GM12878 (cell line): ENCODE data around the gene AGRN. TPM values are rescaled to one million over a fixed set of nuclear protein-coding genes. Genes with fewer than 3 reads are reported as not detected.

Experiments
- ATAC-seq: fragments of 200-7000 bp; cut with Tn5 transposase; 3 replicates; pipeline ENCODE4 v1.9.1; 2020; ENCODE audit warnings: mild to moderate bottlenecking, moderate library complexity
- BruUV-seq: library from RNA; stranded (reverse); fragments of 400-500 nt; replicated peaks from 2 replicates; lab custom pipeline; 2021; lab: Mats Ljungman, UMichigan
- CTCF ChIA-PET: fragments of 300-600 bp; sonication (Branson Sonifier 250); formaldehyde crosslinking; extraction: SDS; loops from one replicate; lab custom pipeline; 2021; ENCODE audit warnings: inconsistent platforms; lab: Yijun Ruan, JAX
- POLR2A ChIA-PET: fragments of 350-600 bp; formaldehyde crosslinking; extraction: SDS; loops from one replicate; lab custom pipeline; 2021; ENCODE audit warnings: inconsistent platforms; lab: Charles Lee
- RAD21 ChIA-PET: fragments of 300-600 bp; sonication (Branson Sonifier 250); formaldehyde crosslinking; loops from one replicate; lab custom pipeline; 2023; ENCODE audit warnings: antibody characterized with exemption; ENCODE audit not compliant: unreplicated experiment; lab: Charles Lee
- SMC1A ChIA-PET: fragments of 300-600 bp; sonication (Branson Sonifier 250); formaldehyde crosslinking; loops from one replicate; lab custom pipeline; 2023; ENCODE audit not compliant: unreplicated experiment, uncharacterized antibody; lab: Charles Lee
- DNase-seq: peaks from one replicate; pipeline ENCODE4 v3.0.0-alpha.2; 2011; ENCODE audit warnings: low read depth, low spot score
- FAIRE-seq: peaks from 3 replicates; lab custom pipeline; 2011; peaks lifted over from hg19 to GRCh38; lab: Jason Lieb, UNC
- H2AFZ ChIP-seq: 2 replicates; pipeline ENCODE4 v1.6.0; 2011; ENCODE audit warnings: low read depth, low read length, control low read depth; ENCODE audit not compliant: control insufficient read depth
- H3K27ac ChIP-seq: 2 replicates; pipeline ENCODE4 v1.5.1; 2011; ENCODE audit warnings: control low read depth; ENCODE audit not compliant: control insufficient read depth, insufficient read depth
- H3K27me3 ChIP-seq, 2 experiments: replicated peaks in 1 of 2; 2 replicates each; pipeline versions ENCODE4 v1.6.0 to v1.6.1; 2011; ENCODE audit warnings: low read length in 1 of 2; ENCODE audit not compliant: control insufficient read depth in 2 of 2, insufficient read depth in 2 of 2
- H3K36me3 ChIP-seq, 2 experiments: 2 replicates each; pipeline ENCODE4 v1.5.1; 2011; ENCODE audit warnings: low read length in 1 of 2; ENCODE audit not compliant: control insufficient read depth in 2 of 2, insufficient read depth in 2 of 2
- H3K4me1 ChIP-seq: 2 replicates; pipeline ENCODE4 v1.6.1; 2011; ENCODE audit warnings: mild to moderate bottlenecking, low read length, moderate library complexity, mixed read lengths; ENCODE audit not compliant: control insufficient read depth, insufficient read depth
- H3K4me2 ChIP-seq: 2 replicates; pipeline ENCODE4 v1.6.0; 2011; ENCODE audit warnings: control low read depth; ENCODE audit not compliant: control insufficient read depth, insufficient read depth
- H3K4me3 ChIP-seq: fragments of 200-600 bp; sonication (generic); 2 replicates; pipeline ENCODE4 v1.5.1; 2016
- H3K79me2 ChIP-seq: 2 replicates; pipeline ENCODE4 v1.6.0; 2011; ENCODE audit warnings: low read length; ENCODE audit not compliant: control insufficient read depth, insufficient read depth
- H3K9ac ChIP-seq: 2 replicates; pipeline ENCODE4 v1.8.0; 2011; ENCODE audit warnings: low read length, control low read depth, mixed read lengths; ENCODE audit not compliant: control insufficient read depth, insufficient read depth
- H3K9me3 ChIP-seq: replicated peaks from 3 replicates; pipeline ENCODE4 v1.5.1; 2011; ENCODE audit warnings: mild to moderate bottlenecking, low read length; ENCODE audit not compliant: control insufficient read depth, insufficient read depth
- H4K20me1 ChIP-seq: 2 replicates; pipeline ENCODE4 v1.6.0; 2011; ENCODE audit not compliant: control insufficient read depth, insufficient read depth
- BRCA1 ChIP-seq: IDR thresholded peaks from 2 replicates; pipeline ENCODE4 v1.6.1; 2011; ENCODE audit warnings: low read depth, low read length, improper control_type of control experiment
- CREB1 ChIP-seq: IDR thresholded peaks from 2 replicates; pipeline ENCODE4 v1.6.1; 2012; ENCODE audit warnings: low read depth, mild to moderate bottlenecking, inconsistent platforms
- HDGF ChIP-seq: fragments of 450-650 bp; IDR thresholded peaks from 2 replicates; pipeline ENCODE4 v1.6.1; 2016; ENCODE audit warnings: antibody characterized with exemption
- MEF2A ChIP-seq: IDR thresholded peaks from 2 replicates; pipeline ENCODE4 v1.6.1; 2011; ENCODE audit warnings: low read depth, mild to moderate bottlenecking, low read length, moderate library complexity; ENCODE audit not compliant: insufficient read depth
- MEF2B ChIP-seq: fragments of 450-650 bp; IDR thresholded peaks from 2 replicates; pipeline ENCODE4 v1.6.1; 2018; ENCODE audit warnings: mild to moderate bottlenecking, moderate library complexity; ENCODE audit not compliant: partially characterized antibody, poor library complexity, severe bottlenecking
- MXI1 ChIP-seq: fragments of 150-350 bp; IDR thresholded peaks from 2 replicates; pipeline ENCODE4 v1.6.1; 2011; ENCODE audit warnings: low read depth, mild to moderate bottlenecking, inconsistent platforms, low read length, improper control_type of control experiment
- NFYA ChIP-seq: IDR thresholded peaks from 2 replicates; pipeline ENCODE4 v1.6.1; 2011; ENCODE audit warnings: low read depth, mild to moderate bottlenecking, low read length, improper control_type of control experiment, borderline replicate concordance
- RAD21 ChIP-seq: IDR thresholded peaks from 2 replicates; pipeline ENCODE4 v1.6.1; 2011; ENCODE audit warnings: mild to moderate bottlenecking, low read depth, low read length, moderate library complexity; ENCODE audit not compliant: insufficient read depth
- SMAD1 ChIP-seq: fragments of 450-650 bp; IDR thresholded peaks from 2 replicates; pipeline ENCODE4 v1.6.1; 2018; ENCODE audit warnings: mild to moderate bottlenecking, low read depth; ENCODE audit not compliant: partially characterized antibody
- SMC3 ChIP-seq: IDR thresholded peaks from 2 replicates; pipeline ENCODE4 v1.6.1; 2011; ENCODE audit warnings: low read length, improper control_type of control experiment, borderline replicate concordance
- ZNF217 ChIP-seq: fragments of 450-650 bp; IDR thresholded peaks from 2 replicates; pipeline ENCODE4 v1.6.1; 2017; ENCODE audit warnings: antibody characterized with exemption, mild to moderate bottlenecking
- ZSCAN29 ChIP-seq: fragments of 450-650 bp; IDR thresholded peaks from 2 replicates; pipeline ENCODE4 v1.6.1; 2017; ENCODE audit warnings: mild to moderate bottlenecking, moderate library complexity
- WGBS: methylation state at CpG from one replicate; pipeline ENCODE4 v1.1.6; 2016; ENCODE audit warnings: low lambda C conversion rate; ENCODE audit not compliant: insufficient replicate concordance, insufficient coverage; ENCODE audit errors: missing lambda C conversion rate; 5-methylcytosine and 5-hydroxymethylcytosine counted together
- in situ Hi-C: fragments of 300-500 bp; cut with MboI; formaldehyde crosslinking; loops from 9 replicates; pipeline ENCODE4 v1.14.3; 2018; ENCODE audit warnings: mixed read lengths
- intact Hi-C: fragments of 100-400 bp; cut with micrococcal nuclease; formaldehyde crosslinking; loops from one replicate; pipeline ENCODE4 v1.14.2; 2022; ENCODE audit not compliant: unreplicated experiment
- polyA plus RNA-seq, 11 experiments: library from polyadenylated mRNA; depleted of rRNA in 4 of 11; unstranded in 6 of 11; stranded (reverse) in 5 of 11; fragments of >200 nt; fragmentation: Nextera tagmentation in 4 of 11; fragmentation: Illumina TruSeq in 1 of 11; extraction: Ambion mirVana in 4 of 11; extraction: Trizol in 1 of 11; gene quantifications; 1 replicate in 1 of 11; 2 replicates in 10 of 11; pipeline versions ENCODE4 v1.2.1 to v1.2.3, GENCODE V29; 2011 to 2016; ENCODE audit warnings: inconsistent platforms in 2 of 11, missing spikeins in 2 of 11, low read depth in 1 of 11
- total RNA-seq, 4 experiments: library from RNA; depleted of rRNA in 3 of 4; stranded (reverse); fragments of >200 nt in 3 of 4; fragmentation: Illumina TruSeq in 1 of 4; extraction: Trizol in 1 of 4; gene quantifications; 2 replicates each; pipeline versions ENCODE4 v1.2.1 to v1.2.3, GENCODE V29; 2013 to 2021
- TF ChIP-seq, protein P1 (sequence below): fragments of 150-350 bp; IDR thresholded peaks from 2 replicates; pipeline ENCODE4 v1.6.1; 2016; ENCODE audit warnings: low read depth, low read length
- TF ChIP-seq, protein P2 (sequence below): fragments of 450-650 bp; IDR thresholded peaks from 2 replicates; pipeline ENCODE4 v1.6.1; 2018; ENCODE audit warnings: borderline replicate concordance, mild to moderate bottlenecking; ENCODE audit not compliant: partially characterized antibody
- TF ChIP-seq, protein P3 (sequence below): fragments of 450-650 bp; IDR thresholded peaks from 2 replicates; pipeline ENCODE4 v1.6.1; 2017; ENCODE audit warnings: borderline replicate concordance

AGRN gene
- total and polyA plus RNA-seq, 10 of the 15 experiments (the other 5 are each of a cell fraction or from before 2014, with no cell fraction given): 0.02 to 41.8 (median 4.1) TPM

DNA sequence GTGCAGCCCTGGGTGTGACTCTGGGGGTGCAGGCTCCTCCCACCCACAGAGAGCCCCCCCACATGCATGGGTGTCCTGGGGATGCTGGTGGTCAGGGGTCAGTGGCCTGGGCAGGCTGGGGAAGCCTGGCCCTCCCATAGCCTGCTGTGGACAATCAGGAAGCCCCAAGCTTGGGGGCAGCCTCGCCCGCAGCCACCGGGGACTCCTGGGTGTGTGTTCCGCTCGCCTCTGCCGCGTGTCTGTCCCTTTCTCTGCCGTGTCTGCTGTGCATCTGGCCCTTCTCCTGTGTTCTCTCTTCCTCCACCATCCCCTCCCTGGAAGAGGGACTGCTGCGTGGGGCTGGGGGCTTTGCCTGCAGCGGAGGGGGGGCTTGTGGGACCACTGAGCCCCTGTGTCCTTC, 22.9 kb downstream of the AGRN start:
- Histone ChIP-seq H4K20me1 (no peaks in the 10 kb centered on the region), H3K4me1 (peaks cover 25% of the 10 kb centered on the region), H3K4me2 (no peak overlapping the region), H3K27me3 (no peaks in the 10 kb centered on the region), H3K9me3 (no peaks in the 10 kb centered on the region), H2AFZ (no peak overlapping the region), H3K36me3 (peaks cover 0 to 20% of the 10 kb centered on the region in 2 experiments; a peak in 3 of 4 replicates), H3K27ac (no peak overlapping the region), H3K9ac (no peak overlapping the region), H3K4me3 (no peak overlapping the region), H3K79me2 (no peaks in the 10 kb centered on the region)
- ChIA-PET RAD21 (no interaction called here), SMC1A (no interaction called here), CTCF (no interaction called here), POLR2A (no interaction called here)
- TF ChIP-seq HDGF (no peak), CREB1 (no peak), ZSCAN29 (no peak), MEF2A (no peak), SMAD1 (no peak), RAD21 (no peak), MEF2B (no peak), NFYA (no peak), BRCA1 (no peak), SMC3 (no peak), ZNF217 (no peak), MXI1 (no peak)
- TF ChIP-seq, protein P1, sequence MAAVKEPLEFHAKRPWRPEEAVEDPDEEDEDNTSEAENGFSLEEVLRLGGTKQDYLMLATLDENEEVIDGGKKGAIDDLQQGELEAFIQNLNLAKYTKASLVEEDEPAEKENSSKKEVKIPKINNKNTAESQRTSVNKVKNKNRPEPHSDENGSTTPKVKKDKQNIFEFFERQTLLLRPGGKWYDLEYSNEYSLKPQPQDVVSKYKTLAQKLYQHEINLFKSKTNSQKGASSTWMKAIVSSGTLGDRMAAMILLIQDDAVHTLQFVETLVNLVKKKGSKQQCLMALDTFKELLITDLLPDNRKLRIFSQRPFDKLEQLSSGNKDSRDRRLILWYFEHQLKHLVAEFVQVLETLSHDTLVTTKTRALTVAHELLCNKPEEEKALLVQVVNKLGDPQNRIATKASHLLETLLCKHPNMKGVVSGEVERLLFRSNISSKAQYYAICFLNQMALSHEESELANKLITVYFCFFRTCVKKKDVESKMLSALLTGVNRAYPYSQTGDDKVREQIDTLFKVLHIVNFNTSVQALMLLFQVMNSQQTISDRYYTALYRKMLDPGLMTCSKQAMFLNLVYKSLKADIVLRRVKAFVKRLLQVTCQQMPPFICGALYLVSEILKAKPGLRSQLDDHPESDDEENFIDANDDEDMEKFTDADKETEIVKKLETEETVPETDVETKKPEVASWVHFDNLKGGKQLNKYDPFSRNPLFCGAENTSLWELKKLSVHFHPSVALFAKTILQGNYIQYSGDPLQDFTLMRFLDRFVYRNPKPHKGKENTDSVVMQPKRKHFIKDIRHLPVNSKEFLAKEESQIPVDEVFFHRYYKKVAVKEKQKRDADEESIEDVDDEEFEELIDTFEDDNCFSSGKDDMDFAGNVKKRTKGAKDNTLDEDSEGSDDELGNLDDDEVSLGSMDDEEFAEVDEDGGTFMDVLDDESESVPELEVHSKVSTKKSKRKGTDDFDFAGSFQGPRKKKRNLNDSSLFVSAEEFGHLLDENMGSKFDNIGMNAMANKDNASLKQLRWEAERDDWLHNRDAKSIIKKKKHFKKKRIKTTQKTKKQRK: no peak
- TF ChIP-seq, protein P2, sequence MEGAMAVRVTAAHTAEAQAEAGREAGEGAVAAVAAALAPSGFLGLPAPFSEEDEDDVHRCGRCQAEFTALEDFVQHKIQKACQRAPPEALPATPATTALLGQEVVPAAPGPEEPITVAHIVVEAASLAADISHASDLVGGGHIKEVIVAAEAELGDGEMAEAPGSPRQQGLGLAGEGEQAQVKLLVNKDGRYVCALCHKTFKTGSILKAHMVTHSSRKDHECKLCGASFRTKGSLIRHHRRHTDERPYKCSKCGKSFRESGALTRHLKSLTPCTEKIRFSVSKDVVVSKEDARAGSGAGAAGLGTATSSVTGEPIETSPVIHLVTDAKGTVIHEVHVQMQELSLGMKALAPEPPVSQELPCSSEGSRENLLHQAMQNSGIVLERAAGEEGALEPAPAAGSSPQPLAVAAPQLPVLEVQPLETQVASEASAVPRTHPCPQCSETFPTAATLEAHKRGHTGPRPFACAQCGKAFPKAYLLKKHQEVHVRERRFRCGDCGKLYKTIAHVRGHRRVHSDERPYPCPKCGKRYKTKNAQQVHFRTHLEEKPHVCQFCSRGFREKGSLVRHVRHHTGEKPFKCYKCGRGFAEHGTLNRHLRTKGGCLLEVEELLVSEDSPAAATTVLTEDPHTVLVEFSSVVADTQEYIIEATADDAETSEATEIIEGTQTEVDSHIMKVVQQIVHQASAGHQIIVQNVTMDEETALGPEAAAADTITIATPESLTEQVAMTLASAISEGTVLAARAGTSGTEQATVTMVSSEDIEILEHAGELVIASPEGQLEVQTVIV: no peak
- TF ChIP-seq, protein P3, sequence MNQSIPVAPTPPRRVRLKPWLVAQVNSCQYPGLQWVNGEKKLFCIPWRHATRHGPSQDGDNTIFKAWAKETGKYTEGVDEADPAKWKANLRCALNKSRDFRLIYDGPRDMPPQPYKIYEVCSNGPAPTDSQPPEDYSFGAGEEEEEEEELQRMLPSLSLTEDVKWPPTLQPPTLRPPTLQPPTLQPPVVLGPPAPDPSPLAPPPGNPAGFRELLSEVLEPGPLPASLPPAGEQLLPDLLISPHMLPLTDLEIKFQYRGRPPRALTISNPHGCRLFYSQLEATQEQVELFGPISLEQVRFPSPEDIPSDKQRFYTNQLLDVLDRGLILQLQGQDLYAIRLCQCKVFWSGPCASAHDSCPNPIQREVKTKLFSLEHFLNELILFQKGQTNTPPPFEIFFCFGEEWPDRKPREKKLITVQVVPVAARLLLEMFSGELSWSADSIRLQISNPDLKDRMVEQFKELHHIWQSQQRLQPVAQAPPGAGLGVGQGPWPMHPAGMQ: no peak
- in situ Hi-C loops (no loop called here), intact Hi-C loops (no loop called here)
- 97% methylated on average over 10 of the region's 10 CpGs for WGBS
- ATAC-seq: no peak
- BruUV-seq: no TSS peak
- FAIRE-seq: no peak
- DNase-seq: no peak
